Stimulated activated CD4-positive, alpha-beta T cell treated with anti-CD3 and anti-CD28 coated beads, Interleukin-1b, Interleukin-23, amount 100 ng/mL, for 24 hours (primary cell): ENCODE data around the gene PLXDC2.

Experiments
- DNase-seq, 4 experiments: peaks; one replicate each; pipeline ENCODE4 v3.0.0-alpha.2; 2020; ENCODE audit warnings: low read depth in 4 of 4, low spot score in 1 of 4

PLXDC2 gene

DNA sequence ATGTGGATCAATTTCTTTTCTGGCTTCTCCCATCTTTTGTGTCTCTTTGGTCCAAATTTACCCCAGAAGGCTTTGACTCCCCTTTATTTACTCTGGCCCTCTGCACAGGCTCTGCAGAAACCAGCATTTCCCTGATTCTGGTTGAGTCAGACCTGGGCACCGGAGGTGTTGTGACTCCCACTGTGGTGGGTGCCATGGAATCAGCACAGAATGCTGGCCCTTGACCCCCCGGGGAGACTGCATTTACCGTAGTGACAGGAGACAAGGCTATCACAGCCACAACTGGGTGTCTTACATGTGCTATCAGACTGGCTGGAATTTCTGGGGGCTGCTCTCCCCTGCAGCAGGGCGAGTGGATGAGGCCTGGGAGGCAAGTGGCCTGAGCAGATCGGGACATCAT lies 37.6 kb downstream of the PLXDC2 start:
- DNase-seq, result no peak

DNA sequence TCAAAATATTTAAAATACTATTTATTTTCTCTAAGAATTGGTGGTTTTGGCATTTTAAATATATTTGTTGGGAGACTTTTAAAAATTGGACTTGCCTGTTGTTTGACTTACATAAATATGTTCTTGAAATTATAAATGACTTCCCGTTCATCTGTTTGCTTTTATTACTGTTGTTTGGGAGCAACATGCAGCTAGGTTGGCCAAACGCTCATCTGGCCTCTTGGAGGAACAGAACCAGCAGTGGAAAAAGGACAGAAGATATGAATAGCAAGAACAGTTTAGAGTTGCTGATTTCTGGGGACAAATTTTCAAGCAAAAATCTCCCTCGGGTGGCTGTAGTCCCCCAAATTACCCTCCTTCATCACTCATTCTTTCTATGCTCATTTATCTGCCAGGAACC lies 41.6 kb downstream of the PLXDC2 start:
- no peak for DNase-seq

DNA sequence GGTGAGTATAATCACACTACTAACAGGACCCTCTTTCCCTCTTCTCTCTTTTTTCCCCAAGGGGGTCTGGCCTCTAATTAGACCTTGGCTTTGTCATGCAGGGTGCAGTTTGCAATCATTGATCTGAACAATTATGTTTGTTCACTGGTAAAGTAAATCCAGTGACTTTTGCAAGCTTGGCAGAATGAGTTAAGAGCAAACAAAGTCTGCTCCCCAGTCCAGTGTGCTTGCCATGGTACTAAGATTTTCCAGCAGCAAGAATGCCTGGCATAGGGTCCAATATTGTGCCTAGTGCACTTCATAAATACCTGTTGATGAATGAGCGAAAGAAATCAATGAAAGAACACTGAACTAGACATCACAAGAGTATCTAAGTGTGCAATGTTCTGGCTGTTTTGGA lies 43.9 kb downstream of the PLXDC2 start:
- no peak for DNase-seq

DNA sequence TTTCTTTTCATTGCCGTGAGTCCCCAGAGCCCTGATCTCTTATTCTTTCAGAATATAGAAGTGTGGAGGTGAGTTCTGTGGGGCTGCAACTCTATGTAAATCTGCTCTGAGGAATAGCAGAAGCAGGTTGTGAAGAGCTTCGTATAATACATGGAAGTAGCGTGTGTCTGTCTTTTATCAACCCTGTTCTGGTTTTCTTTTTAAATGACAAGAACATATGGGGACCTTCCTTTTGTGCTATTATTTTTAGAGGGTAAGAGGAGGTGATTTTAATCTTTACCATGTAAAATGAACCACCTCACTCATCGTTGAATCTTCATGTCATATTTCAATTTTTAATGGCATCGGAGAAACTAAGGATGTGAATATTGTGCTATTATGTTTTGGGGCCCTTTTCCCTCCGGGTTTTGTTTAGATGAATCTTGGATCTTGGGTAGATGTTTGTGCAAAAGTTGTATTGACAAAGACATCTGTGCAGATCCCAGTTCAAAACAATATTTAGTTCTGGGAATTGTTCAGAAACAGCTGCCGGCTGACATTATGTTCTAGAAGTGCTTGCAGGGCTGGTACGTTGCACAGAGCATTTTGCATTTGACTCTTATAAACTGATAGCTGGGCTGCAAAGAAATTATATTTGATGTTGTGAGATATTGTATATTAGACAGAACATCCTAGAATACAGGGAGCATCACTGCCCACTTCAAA lies 46.7 kb downstream of the PLXDC2 start:
- no peak for DNase-seq

DNA sequence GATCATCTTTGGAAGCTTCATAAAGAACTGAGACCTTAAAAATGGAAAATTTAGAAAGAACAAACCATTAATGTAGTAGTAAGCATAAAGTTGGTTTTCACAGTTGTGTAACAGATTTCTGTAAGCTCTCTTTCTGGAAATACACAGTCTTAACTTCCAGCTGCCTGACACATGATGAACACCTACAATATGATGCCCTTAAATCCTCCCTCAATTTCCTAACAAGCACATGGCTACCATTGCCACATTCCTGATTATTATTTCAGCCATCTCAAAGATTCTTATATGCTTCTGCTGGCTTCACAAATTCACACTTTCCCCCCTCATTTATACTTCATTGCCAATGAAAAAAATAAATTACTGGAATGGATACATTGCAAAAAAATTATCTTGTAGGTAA lies 49.4 kb downstream of the PLXDC2 start:
- no peak for DNase-seq

DNA sequence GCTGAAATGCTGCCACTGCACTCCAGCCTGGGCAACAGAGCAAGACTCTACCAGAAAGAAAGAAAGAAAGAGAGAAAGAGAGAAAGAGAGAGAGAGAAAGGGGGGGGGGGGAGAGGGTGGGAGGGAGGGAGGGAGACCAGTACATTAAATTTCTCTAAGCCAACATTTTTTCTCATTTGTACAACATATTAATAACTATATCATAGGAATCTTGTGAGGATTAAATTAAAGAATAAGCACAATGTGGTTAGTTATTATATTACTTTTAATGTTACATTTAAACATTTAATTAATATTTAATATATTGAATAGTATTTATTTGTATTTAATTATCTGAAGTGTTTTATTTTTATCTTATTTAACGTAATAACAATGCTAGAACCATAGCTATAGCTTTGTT lies 53.1 kb downstream of the PLXDC2 start:
- no peak for DNase-seq

DNA sequence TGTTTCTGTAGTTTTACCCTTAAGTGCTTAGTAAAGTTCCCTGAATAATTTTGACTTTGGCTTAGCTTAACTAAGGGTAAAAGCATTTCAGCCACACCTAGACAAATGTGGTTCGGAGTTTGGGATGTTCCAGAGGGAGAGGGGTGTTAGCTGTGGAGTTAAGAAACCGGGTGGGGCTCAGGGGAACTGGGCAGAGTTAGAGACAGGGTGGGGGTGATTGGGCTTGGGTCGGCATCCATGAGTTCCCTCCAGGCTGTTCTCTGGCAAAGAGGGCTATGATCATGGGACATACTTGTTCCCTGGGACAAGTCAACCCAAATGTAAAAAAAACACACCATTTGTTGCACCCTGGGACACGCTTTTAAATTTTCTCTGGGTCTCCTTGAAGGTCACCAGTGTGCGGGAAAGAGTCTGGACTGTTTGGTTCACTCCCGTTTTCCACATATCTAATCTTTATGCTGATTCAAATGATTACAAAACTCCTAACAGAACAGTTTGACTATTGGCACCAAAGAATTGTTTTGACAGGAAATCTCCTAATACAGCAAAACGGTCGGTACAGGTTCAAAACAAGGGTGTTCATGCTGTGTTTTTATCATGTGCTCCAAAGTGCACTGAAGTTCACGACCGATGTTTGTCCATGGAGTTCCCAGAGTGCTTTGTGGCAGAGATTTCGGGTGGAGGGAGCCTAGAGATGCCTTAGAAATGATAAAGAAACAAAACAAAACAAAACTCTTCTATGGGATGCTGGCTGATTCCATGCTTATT lies 56.5 kb downstream of the PLXDC2 start:
- DNase-seq, result no peak

DNA sequence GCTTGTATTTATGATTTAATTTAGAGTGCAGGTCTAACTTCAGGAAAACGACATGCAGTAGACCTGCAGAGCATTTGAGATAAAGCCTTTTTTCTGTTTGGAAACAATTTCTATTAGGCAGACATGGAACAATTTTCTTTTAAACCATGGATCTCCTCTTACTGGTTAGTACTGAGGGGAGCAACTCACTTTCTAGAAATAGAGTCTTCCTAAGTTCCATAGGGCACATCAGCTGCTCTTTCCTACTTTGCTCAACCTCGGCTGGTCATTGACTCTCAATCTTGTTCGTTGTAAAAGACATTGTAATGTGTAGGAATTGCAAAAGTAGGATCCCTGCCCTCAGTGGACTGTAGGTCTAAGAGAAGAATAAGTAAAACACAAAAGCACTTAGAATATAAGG lies 58.0 kb downstream of the PLXDC2 start:
- no peak for DNase-seq

DNA sequence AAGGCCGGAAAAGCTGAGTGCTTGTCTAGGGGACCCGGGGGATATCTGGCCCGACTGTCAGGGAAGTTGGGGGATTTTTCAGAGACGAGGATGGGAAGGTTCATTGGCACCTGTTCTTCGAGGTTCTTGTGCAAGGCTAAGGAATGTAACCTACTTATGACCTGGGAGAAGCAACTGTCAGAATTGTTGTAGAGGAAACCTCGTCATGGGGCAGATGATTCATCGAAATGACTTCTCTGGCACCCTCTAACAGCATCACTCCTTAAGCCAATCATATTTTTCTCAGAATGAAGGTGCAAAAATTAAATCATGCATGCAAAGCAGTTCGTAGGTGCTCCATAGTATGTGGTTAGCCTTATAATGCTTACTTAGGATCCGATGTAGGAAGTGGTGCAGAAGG lies 58.6 kb downstream of the PLXDC2 start:
- no peak for DNase-seq

DNA sequence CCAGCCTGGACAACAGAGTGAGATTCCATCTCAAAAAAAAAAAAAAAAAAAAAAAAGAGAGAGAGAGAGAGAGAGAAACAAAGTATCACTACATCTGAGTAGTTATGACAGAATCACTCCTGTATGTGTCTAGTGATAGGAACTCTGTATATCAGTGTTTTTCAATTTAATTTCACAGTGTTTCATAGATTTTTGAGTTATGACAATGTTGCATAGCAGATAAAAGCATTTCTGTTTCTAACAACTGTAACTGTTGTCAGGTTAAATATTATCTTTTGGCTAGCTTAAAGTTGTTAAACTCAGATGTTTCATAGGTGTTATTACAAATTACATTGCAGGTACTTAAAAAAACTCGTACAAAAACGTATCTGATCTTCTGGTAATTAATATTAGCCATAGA lies 60.3 kb downstream of the PLXDC2 start:
- DNase-seq, result no peak

DNA sequence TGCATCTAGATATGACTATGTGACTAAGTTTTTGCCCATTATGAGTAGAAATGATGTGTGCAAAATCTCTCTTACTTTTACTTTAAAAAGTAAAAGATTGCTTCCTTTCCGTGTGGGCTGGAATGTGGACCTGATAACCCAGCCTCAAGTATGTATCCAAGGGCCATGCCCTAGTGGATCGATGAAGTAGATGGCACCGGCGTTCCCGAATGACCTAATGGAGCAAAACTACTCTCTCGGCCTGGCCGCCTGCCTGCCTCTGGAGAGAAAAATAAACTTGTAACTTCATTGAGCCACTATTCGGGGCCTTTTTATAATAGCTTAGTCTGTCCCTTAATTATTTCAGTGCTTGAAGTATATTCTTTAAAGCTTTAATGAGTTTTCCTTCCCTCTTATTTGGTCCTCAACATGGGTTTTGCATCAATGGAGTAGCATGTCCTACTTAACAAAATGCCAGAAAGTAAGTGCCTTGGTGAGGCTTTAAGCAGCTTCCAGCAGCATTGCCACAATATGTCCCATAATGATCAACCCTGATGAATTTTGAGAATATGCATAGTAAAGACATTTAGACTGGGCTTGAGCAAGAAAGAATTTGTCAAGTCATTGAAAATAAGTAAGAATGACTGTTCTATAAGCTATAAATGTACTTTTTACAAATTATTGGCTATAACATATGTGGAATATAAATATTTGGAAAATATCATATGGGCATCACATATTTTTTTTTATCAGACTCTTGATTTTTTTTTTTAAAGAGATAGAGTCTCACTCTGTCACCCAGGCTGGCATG lies 61.4 kb downstream of the PLXDC2 start:
- no peak for DNase-seq

DNA sequence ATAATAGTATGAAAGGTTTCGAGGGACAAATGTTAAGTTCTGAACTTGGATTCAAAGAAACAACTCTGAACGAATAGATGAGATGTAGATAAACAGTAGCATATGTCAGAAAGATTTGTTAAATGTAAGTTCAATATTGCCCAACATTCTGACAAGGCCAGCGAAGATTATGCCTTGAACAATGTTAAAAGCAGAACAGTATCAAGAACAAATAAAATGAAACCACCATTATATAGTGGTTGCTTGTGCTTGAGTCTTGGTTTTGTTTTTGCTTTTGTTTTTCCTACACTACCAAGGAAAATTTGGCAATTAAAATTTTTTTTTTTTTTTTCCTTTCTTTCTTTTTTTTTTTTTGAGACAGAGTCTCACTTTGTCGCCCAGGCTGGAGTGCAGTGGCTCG lies 66.4 kb downstream of the PLXDC2 start:
- DNase-seq, result no peak

DNA sequence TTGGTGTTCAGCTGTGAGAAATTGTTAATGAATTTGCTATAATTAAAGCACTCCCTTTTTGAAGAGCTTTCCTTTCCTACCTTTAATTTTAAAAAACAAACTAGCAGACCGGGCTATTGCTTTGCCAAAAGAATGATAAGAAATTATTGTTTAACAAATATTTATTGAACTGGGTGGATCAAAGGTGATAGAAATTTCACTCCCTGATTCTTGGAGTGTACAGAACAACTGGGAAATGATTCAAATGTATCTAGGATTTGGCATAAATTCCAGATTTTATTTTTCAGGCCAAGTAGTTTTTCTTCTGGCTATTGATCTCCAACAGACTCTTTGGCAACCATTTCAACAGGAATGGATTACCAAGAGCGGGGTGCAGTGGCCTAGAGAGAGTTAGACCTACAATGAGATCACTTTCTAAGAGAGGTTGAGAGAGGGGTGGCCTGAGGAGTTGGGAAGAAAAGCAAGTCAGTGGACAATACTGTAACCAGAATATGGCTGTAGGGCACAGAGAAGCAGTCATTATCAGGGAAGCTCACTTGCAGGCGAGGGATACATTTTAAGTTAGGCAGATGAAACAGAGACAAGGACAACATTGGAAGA lies 71.9 kb downstream of the PLXDC2 start:
- DNase-seq, result no peak

DNA sequence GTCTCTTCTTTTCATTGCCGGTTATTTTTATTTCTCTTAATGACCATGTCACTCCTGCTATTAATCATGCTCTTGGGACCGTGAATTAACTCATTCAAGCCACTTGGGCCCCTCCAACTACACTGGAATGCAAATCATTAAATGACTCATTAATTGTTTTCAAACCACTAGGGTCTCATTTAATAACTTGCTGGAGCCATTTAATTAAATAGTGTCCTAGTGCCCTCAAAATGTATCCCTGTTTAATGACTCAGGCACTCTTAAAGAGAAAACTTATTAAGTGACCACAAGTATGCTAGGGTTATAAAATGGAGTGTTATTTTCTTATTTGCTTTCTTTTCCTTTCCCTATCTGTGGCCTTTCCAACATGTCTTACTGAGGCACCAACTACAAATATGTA lies 73.0 kb downstream of the PLXDC2 start:
- DNase-seq, result no peak

DNA sequence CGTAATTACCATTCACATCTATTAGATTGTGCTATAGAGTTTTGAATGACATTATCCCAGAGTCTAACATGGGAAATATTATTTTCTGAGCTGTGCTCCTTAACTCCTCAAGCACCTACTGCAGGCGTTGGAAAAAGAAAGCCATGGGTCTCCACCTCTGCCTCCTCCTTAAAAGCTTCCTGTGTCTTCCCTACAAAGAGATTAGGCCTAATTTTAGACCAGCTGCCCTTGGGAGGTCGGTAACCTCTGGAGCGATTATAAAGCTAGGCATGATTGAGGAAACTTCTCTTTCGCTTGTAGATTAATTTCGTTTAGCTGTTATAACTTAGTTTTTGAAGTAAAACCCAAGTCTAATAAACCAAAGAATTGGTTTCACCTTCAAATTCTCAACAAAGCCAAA lies 75.2 kb downstream of the PLXDC2 start:
- DNase-seq, result no peak

DNA sequence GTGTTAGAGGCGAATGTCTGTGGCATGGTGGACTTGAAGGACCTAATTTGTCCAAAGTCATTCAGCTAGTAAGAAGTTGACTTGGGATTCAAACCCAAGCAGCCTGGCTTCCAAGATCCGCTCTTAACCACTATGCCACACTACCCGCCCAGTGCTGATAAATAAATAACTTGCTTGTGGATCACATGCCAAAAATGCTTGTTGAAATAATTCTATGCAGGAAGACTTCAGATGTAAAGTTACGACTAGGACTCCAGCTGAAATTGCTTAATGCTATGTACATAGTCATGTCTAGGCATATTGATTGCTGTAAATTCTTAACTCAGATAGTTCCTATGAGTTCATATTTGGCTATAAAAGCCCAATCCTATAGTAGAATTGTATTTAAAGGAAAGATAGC lies 76.0 kb downstream of the PLXDC2 start:
- no peak for DNase-seq

DNA sequence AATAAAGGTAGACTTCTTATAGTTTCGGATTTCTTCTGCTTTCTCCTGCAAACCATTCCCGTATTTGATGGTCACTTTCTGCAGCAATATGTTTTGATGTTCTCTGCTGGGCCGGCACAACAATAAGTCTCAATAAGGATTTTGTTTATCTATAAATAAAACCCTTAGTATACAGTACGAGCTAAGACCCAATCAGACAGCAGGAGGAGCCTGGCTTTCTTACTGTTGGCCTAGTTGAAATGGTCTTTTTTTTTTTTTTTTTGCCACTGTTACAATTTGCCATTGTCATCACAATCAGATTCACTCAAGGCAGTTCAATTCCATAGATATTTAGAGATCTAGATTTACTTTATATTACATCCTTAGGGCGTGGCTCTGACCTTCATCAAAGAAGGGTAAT lies 76.4 kb downstream of the PLXDC2 start:
- no peak for DNase-seq

DNA sequence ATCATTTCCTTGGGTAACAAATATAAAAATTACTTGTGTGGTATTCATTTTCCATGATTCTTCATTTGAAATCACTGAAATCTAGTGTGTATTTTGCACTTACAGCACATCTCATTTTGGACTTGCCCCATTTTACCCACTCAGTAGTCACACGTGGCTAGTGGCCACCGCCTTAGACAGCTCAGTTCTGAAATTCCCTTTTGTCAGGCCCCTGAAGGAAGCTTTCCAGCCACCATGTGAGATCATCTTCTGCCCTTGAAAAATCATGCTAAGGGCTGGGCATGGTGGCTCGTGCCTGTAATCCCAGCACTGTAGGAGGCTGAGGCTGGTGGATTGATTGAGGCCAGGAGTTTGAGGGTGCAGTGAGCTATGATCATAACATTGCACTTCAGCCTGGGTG lies 79.3 kb downstream of the PLXDC2 start:
- DNase-seq, result no peak

DNA sequence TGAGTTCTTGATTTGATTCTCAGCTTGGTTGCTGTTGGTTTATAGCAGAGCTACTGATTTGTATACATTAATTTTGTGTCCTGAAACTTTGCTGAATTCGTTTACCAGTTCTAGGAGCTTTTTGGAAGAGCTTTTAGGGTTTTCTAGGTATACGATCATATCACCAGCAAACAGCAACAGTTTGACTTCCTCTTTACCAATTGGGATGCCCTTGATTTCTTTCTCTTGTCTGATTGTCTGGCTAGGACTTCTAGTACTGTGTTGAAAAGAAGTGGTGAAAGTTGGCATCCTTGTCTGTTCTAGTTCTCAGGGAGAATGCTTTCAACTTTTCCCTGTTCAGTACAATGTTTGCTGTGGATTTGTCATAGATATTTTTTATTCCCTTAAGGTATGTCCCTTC lies 86.2 kb downstream of the PLXDC2 start:
- DNase-seq, result no peak

DNA sequence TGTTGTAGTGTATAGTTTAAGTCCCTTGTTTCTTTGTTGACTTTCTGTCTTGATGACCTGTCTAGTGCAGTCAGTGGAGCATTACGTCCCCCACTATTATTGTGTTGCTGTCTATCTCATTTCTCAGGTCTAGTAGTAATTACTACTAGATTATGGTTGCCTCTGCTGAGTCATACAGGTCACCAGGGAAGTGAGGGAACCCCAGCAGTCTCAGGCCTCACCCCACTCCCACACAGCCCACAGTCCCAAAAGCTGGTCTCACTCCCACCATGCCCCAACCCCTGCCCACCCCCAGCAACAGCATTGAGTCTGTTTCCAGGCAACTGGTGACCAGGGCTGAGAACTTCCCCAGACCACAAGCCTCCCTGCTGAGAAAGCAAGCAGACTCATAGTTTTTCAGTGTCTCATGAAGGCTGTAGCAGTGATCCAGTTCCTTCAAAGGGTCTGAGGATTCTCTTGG lies 88.0 kb downstream of the PLXDC2 start:
- DNase-seq, result no peak

DNA sequence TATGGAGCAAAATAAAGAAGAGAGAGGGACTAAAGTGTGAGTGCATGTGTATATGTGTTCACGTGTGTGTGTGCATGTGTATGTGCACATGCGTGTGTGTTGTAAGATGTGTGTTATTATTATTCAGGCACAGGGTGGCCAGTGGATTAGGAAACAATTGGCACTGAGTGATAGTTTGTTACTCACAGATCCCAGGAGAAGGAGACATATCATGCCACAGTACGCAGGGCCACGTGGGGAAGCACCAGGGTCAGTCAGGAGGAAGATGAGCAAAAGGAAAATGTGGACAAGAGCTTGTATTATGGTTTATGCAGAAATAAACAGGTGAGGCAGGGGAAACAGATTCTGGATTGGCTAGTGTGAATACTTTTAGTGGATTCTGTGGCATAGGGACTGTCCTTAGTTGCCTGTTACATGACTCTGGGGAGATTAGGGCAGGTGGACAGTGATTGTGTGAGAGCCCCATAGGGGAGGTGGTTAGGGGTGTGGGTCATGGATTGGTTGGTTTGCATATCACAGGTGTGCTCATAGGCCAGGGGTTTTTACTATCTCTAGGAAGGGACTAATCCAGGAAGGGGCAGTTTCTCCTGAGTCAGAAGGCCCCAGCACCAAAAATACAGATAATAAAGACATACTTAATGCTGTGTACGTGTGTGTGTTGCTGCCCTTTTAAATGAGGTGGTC lies 90.0 kb downstream of the PLXDC2 start:
- DNase-seq, result no peak
